Skeletal muscle satellite cell (primary cell): ENCODE data around the gene ANKRD62. TPM values are rescaled to one million over a fixed set of nuclear protein-coding genes. Genes with fewer than 3 reads are reported as not detected.
A peak's percentile ranks its signal among the peaks of the same experiment; 100 is the strongest.

Experiments
- H3K27me3 ChIP-seq: 2 replicates; pipeline ENCODE4 v1.7.0; 2013; ENCODE audit warnings: low read length; ENCODE audit not compliant: control insufficient read depth, insufficient read depth
- H3K36me3 ChIP-seq: 2 replicates; pipeline ENCODE4 v1.7.0; 2013; ENCODE audit warnings: mild to moderate bottlenecking, control low read depth, low read length; ENCODE audit not compliant: insufficient read depth
- H3K4me1 ChIP-seq: 2 replicates; pipeline ENCODE4 v1.7.0; 2013; ENCODE audit warnings: low read length; ENCODE audit not compliant: control insufficient read depth, insufficient read depth
- H3K4me2 ChIP-seq: 2 replicates; pipeline ENCODE4 v1.7.0; 2013; ENCODE audit warnings: mild to moderate bottlenecking, low read length
- H3K4me3 ChIP-seq: 2 replicates; pipeline ENCODE4 v1.7.0; 2013; ENCODE audit warnings: low read length
- H3K9ac ChIP-seq: 2 replicates; pipeline ENCODE4 v1.7.0; 2013; ENCODE audit warnings: mild to moderate bottlenecking, low read depth, low read length, moderate library complexity
- H3K9me3 ChIP-seq: replicated peaks from 2 replicates; pipeline ENCODE4 v1.7.0; 2013; ENCODE audit warnings: mild to moderate bottlenecking, control low read depth, low read length
- total RNA-seq: library from RNA; depleted of rRNA; stranded (reverse); fragments of >200 nt; gene quantifications from 2 replicates; pipeline ENCODE4 v1.2.3, GENCODE V29; 2012; rRNA removed

The ANKRD62 gene
- total RNA-seq, result not detected in 2 replicates

- Histone ChIP-seq H3K4me3 (no peak within 1 kb of the TSS), H3K27me3 (peaks cover 18% of the 10 kb centered on the region), H3K9ac (no peak within 1 kb of the TSS), H3K9me3 (no peaks in the 10 kb centered on the region), H3K4me1 (no peaks in the 10 kb centered on the region), H3K36me3 (no peaks in the 10 kb centered on the region), H3K4me2 (no peak within 1 kb of the TSS)
Observed at GRCh38 chr18:12093520-12094257, at the start of gene ANKRD62. Gene ANKRD62 (plus strand): TSS chr18:12093843. CDS start chr18:12094018, 175 bp downstream.

- Histone ChIP-seq H3K4me3 (no peak overlapping the region), H3K4me1 (peaks cover 20% of the 10 kb centered on the region), H3K9me3 (no peaks in the 10 kb centered on the region), H3K36me3 (no peaks in the 10 kb centered on the region), H3K4me2 (no peak overlapping the region), H3K27me3 (peaks cover 6% of the 10 kb centered on the region), H3K9ac (no peak overlapping the region)
Observed at GRCh38 chr18:12044591-12044990, 49.1 kb upstream of the ANKRD62 start.

GRCh38 chr18:12046046-12046750 lies 47.4 kb upstream of the ANKRD62 start:
- Histone ChIP-seq H3K4me1 (peaks cover 18% of the 10 kb centered on the region), H3K4me2 (no peak overlapping the region), H3K27me3 (peaks cover 13% of the 10 kb centered on the region), H3K9ac (no peak overlapping the region), H3K36me3 (no peaks in the 10 kb centered on the region), H3K9me3 (no peaks in the 10 kb centered on the region), H3K4me3 (no peak overlapping the region)

- no peaks in the 10 kb centered on the region for H3K36me3 ChIP-seq
- no peak overlapping the region for H3K4me2 ChIP-seq
- no peak overlapping the region for H3K4me3 ChIP-seq
- no peaks in the 10 kb centered on the region for H3K9me3 ChIP-seq
- H3K4me1 ChIP-seq, result peaks cover 13% of the 10 kb centered on the region
- H3K27me3 ChIP-seq, result peaks cover 13% of the 10 kb centered on the region
- no peak overlapping the region for H3K9ac ChIP-seq
Observed at GRCh38 chr18:12046751-12047335, 46.8 kb upstream of the ANKRD62 start.

GRCh38 chr18:12048010-12048826 lies 45.4 kb upstream of the ANKRD62 start:
- Histone ChIP-seq H3K36me3 (no peaks in the 10 kb centered on the region), H3K27me3 (peaks cover 14% of the 10 kb centered on the region), H3K4me3 (peak overlapping the region; percentile 35)

GRCh38 chr18:12048827-12049175 lies 44.8 kb upstream of the ANKRD62 start:
- Histone ChIP-seq H3K9ac (peak overlapping the region; percentile 14), H3K27me3 (peaks cover 13% of the 10 kb centered on the region), H3K36me3 (no peaks in the 10 kb centered on the region), H3K9me3 (no peaks in the 10 kb centered on the region), H3K4me3 (peak overlapping the region; percentile 35), H3K4me2 (peak overlapping the region; percentile 64), H3K4me1 (peaks cover 12% of the 10 kb centered on the region)

More at GRCh38 chr18:12048010-12048826, 45.4 kb upstream of the ANKRD62 start:
- peak overlapping the region; percentile 14 for H3K9ac ChIP-seq
- H3K9me3 ChIP-seq, result no peaks in the 10 kb centered on the region
- H3K4me2 ChIP-seq, result peak overlapping the region; percentile 64
- peaks cover 12% of the 10 kb centered on the region for H3K4me1 ChIP-seq

GRCh38 chr18:12049978-12050811 lies 43.4 kb upstream of the ANKRD62 start:
- Histone ChIP-seq H3K4me2 (no peak overlapping the region), H3K36me3 (no peaks in the 10 kb centered on the region), H3K4me3 (no peak overlapping the region), H3K9ac (no peak overlapping the region), H3K27me3 (peaks cover 13% of the 10 kb centered on the region), H3K4me1 (peaks cover 12% of the 10 kb centered on the region), H3K9me3 (no peaks in the 10 kb centered on the region)

GRCh38 chr18:12052866-12053265 lies 40.8 kb upstream of the ANKRD62 start:
- Histone ChIP-seq H3K9ac (no peak overlapping the region), H3K4me3 (no peak overlapping the region), H3K9me3 (no peaks in the 10 kb centered on the region), H3K4me2 (no peak overlapping the region), H3K4me1 (peaks cover 12% of the 10 kb centered on the region), H3K27me3 (peaks cover 13% of the 10 kb centered on the region), H3K36me3 (no peaks in the 10 kb centered on the region)

- H3K9ac ChIP-seq, result no peak overlapping the region
- peaks cover 10% of the 10 kb centered on the region for H3K4me1 ChIP-seq
- no peak overlapping the region for H3K4me3 ChIP-seq
- H3K9me3 ChIP-seq, result no peaks in the 10 kb centered on the region
- no peak overlapping the region for H3K4me2 ChIP-seq
- H3K36me3 ChIP-seq, result no peaks in the 10 kb centered on the region
- H3K27me3 ChIP-seq, result peaks cover 13% of the 10 kb centered on the region
Observed at GRCh38 chr18:12053289-12053688, 40.4 kb upstream of the ANKRD62 start.

- H3K36me3 ChIP-seq, result no peaks in the 10 kb centered on the region
- H3K27me3 ChIP-seq, result peaks cover 4% of the 10 kb centered on the region
- no peaks in the 10 kb centered on the region for H3K9me3 ChIP-seq
- no peaks in the 10 kb centered on the region for H3K4me1 ChIP-seq
- H3K9ac ChIP-seq, result no peak overlapping the region
- H3K4me3 ChIP-seq, result no peak overlapping the region
- no peak overlapping the region for H3K4me2 ChIP-seq
Observed at GRCh38 chr18:12056034-12056883, 37.4 kb upstream of the ANKRD62 start.
